CD4-positive, alpha-beta T cell treated with Interleukin-2 at 100 ng/mL for 4 hours (primary cell): ENCODE results near the gene TRMO.
A peak's percentile ranks its signal among the peaks of the same experiment; 100 is the strongest.

Experiments used
- DNase-seq: peaks from one replicate; pipeline ENCODE4 v3.0.0-alpha.2; 2020; ENCODE audit warnings: low spot score

Gene TRMO

GRCh38 chr9:97904725-97905124 lies 17.6 kb downstream of the TRMO start:
- DNase-seq: peak; percentile 63

GRCh38 chr9:97903177-97903576 lies 19.1 kb downstream of the TRMO start:
- peak; percentile 46 for DNase-seq

- peak; percentile 66 for DNase-seq
Measured at GRCh38 chr9:97900738-97901565, 21.3 kb downstream of the TRMO start.

- no peak for DNase-seq
Measured at GRCh38 chr9:97900103-97900737, 22.1 kb downstream of the TRMO start.

- no peak for DNase-seq
Measured at GRCh38 chr9:97895695-97896332, 26.5 kb downstream of the TRMO start.

GRCh38 chr9:97895211-97895610 lies 27.1 kb downstream of the TRMO start:
- no peak for DNase-seq

- no peak for DNase-seq
Measured at GRCh38 chr9:97892421-97892820, 29.9 kb downstream of the TRMO start.

GRCh38 chr9:97891736-97892135 lies 30.6 kb downstream of the TRMO start:
- no peak for DNase-seq

- peak; percentile 74 for DNase-seq
Measured at GRCh38 chr9:97889941-97890887, 32.1 kb downstream of the TRMO start.

- DNase-seq: no peak
Measured at GRCh38 chr9:97880336-97880735, 42.0 kb downstream of the TRMO start.

GRCh38 chr9:97876061-97876460 lies 46.2 kb downstream of the TRMO start:
- no peak for DNase-seq

GRCh38 chr9:97875111-97875510 lies 47.2 kb downstream of the TRMO start:
- DNase-seq: no peak

- DNase-seq: no peak
Measured at GRCh38 chr9:97874624-97875023, 47.7 kb downstream of the TRMO start.

GRCh38 chr9:97873882-97874281 lies 48.4 kb downstream of the TRMO start:
- DNase-seq: no peak

GRCh38 chr9:97873425-97873824 lies 48.9 kb downstream of the TRMO start:
- no peak for DNase-seq

GRCh38 chr9:97868859-97869258 lies 53.4 kb downstream of the TRMO start:
- no peak for DNase-seq

GRCh38 chr9:97866848-97867247 lies 55.5 kb downstream of the TRMO start:
- no peak for DNase-seq

- no peak for DNase-seq
Measured at GRCh38 chr9:97866300-97866699, 56.0 kb downstream of the TRMO start.

GRCh38 chr9:97864396-97864795 lies 57.9 kb downstream of the TRMO start:
- DNase-seq: no peak

GRCh38 chr9:97863314-97863713 lies 59.0 kb downstream of the TRMO start:
- DNase-seq: no peak

- no peak for DNase-seq
Measured at GRCh38 chr9:97861148-97861475, 61.2 kb downstream of the TRMO start.
